K562 (cell line): Measurements from ENCODE around the gene KIF18B. TPM values are rescaled to one million over a fixed set of nuclear protein-coding genes. Genes with fewer than 3 reads are reported as not detected.

Experiments
- ATAC-seq: fragments of 200-7000 bp; cut with Tn5 transposase; 3 replicates; pipeline ENCODE4 v1.9.1; 2020; ENCODE audit warnings: moderate library complexity
- BruUV-seq: library from RNA; stranded (reverse); fragments of 400-500 nt; replicated peaks from 2 replicates; lab custom pipeline; 2021; lab: Mats Ljungman, UMichigan
- CTCF ChIA-PET: fragments of 300-600 bp; formaldehyde crosslinking; extraction: SDS; loops from one replicate; lab custom pipeline; 2021; ENCODE audit warnings: low intra/inter-chr PET ratio; lab: Yijun Ruan, JAX
- POLR2A ChIA-PET: fragments of 300-600, 350-650 bp; sonication (Branson Sonifier 250); formaldehyde crosslinking; extraction: SDS; loops from one replicate; lab custom pipeline; 2021; ENCODE audit warnings: antibody characterized with exemption, inconsistent platforms; lab: Yijun Ruan, JAX
- DNase-seq, 4 experiments: peaks; one replicate each; pipeline versions ENCODE4 v3.0.0 to v3.0.0-alpha.2; 2011 to 2018; ENCODE audit warnings: low spot score in 3 of 4, mixed read lengths in 3 of 4; ENCODE audit errors: extremely low read depth in 1 of 4
- FAIRE-seq: peaks from 2 replicates; lab custom pipeline; 2011; peaks lifted over from hg19 to GRCh38; lab: Jason Lieb, UNC
- H2AFZ ChIP-seq: 2 replicates; pipeline ENCODE4 v1.6.0; 2011; ENCODE audit warnings: low read depth, low read length, control low read depth, inconsistent platforms
- H3K27ac ChIP-seq: fragments of 200-600 bp; 3 replicates; pipeline ENCODE4 v1.8.0; 2011; ENCODE audit warnings: low read depth, mild to moderate bottlenecking, control low read depth, inconsistent platforms, low read length, moderate library complexity, mixed read lengths; ENCODE audit errors: extremely low read depth
- H3K27me3 ChIP-seq, 2 experiments: fragments of 300-600 bp in 1 of 2; 2 replicates in 1 of 2; 3 replicates in 1 of 2; pipeline versions ENCODE4 v1.6.0 to v1.8.0; 2011; ENCODE audit warnings: inconsistent platforms in 2 of 2, low read length in 2 of 2, mild to moderate bottlenecking in 1 of 2, mixed read lengths in 1 of 2, moderate library complexity in 1 of 2; ENCODE audit not compliant: control insufficient read depth in 2 of 2, insufficient read depth in 2 of 2
- H3K36me3 ChIP-seq: fragments of 300-600 bp; 3 replicates; pipeline ENCODE4 v1.8.0; 2011; ENCODE audit warnings: mild to moderate bottlenecking, low read length, inconsistent platforms; ENCODE audit not compliant: control insufficient read depth, insufficient read depth
- H3K4me1 ChIP-seq, 2 experiments: fragments of 200-600 bp in 1 of 2; replicated peaks in 1 of 2; 2 replicates in 1 of 2; 3 replicates in 1 of 2; pipeline versions ENCODE4 v1.5.1 to v1.8.0; 2011; ENCODE audit warnings: inconsistent platforms in 2 of 2, low read length in 2 of 2, mild to moderate bottlenecking in 1 of 2, mixed read lengths in 1 of 2, moderate library complexity in 1 of 2; ENCODE audit not compliant: control insufficient read depth in 2 of 2, insufficient read depth in 2 of 2
- H3K4me2 ChIP-seq: 2 replicates; pipeline ENCODE4 v1.6.1; 2011; ENCODE audit warnings: low read length, control low read depth, inconsistent platforms, mixed read lengths; ENCODE audit not compliant: insufficient read depth
- H3K4me3 ChIP-seq: fragments of 200-600 bp; sonication (generic), shearing (Covaris generic); 2 replicates; pipeline ENCODE4 v1.5.1; 2016; ENCODE audit warnings: control low read depth, inconsistent platforms
- H3K79me2 ChIP-seq: fragments of 200-600 bp; 3 replicates; pipeline ENCODE4 v1.8.0; 2011; ENCODE audit warnings: low read length, inconsistent platforms; ENCODE audit not compliant: control insufficient read depth, insufficient read depth
- H3K9ac ChIP-seq, 2 experiments: 2 replicates each; pipeline versions ENCODE4 v1.6.0 to v1.6.1; 2011; ENCODE audit warnings: low read depth in 2 of 2, low read length in 2 of 2, control low read depth in 1 of 2, inconsistent platforms in 1 of 2, mild to moderate bottlenecking in 1 of 2, mixed read lengths in 1 of 2; ENCODE audit not compliant: insufficient read depth in 1 of 2
- H3K9me1 ChIP-seq: one replicate; pipeline ENCODE4 v1.6.0; 2011; ENCODE audit warnings: inconsistent platforms, mild to moderate bottlenecking, low read length, moderate library complexity; ENCODE audit not compliant: control insufficient read depth, insufficient read depth
- H3K9me3 ChIP-seq: replicated peaks from 2 replicates; pipeline ENCODE4 v1.5.1; 2011; ENCODE audit warnings: low read depth, low read length, inconsistent platforms; ENCODE audit not compliant: control insufficient read depth, insufficient read depth
- H4K20me1 ChIP-seq: replicated peaks from 2 replicates; pipeline ENCODE4 v1.6.1; 2011; ENCODE audit warnings: low read length, inconsistent platforms, mixed read lengths; ENCODE audit not compliant: control insufficient read depth, insufficient read depth
- CC2D1A ChIP-seq: fragments of 450-650 bp; IDR thresholded peaks from 2 replicates; pipeline ENCODE4 v1.6.1; 2017; ENCODE audit warnings: mild to moderate bottlenecking
- EGR1 ChIP-seq: fragments of 450-650 bp; conservative IDR thresholded peaks from 2 replicates; pipeline ENCODE4 v1.6.1; 2017; ENCODE audit warnings: mild to moderate bottlenecking
- ELF1 ChIP-seq: fragments of 200-800 bp; sonication (Bioruptor generic); IDR thresholded peaks from 2 replicates; pipeline ENCODE4 v1.6.1; 2016; ENCODE audit warnings: missing genetic modification characterization, missing compliant biosample characterization
- KLF1 ChIP-seq: fragments of 450-650 bp; IDR thresholded peaks from 2 replicates; pipeline ENCODE4 v1.6.1; 2016; ENCODE audit warnings: missing genetic modification characterization, missing compliant biosample characterization
- KLF6 ChIP-seq: fragments of 250-450 bp; sonication (Bioruptor Pico); IDR thresholded peaks from 2 replicates; pipeline ENCODE4 v1.4.0; 2020; ENCODE audit warnings: mild to moderate bottlenecking, moderate library complexity, borderline replicate concordance
- NFIX ChIP-seq: fragments of 250-450 bp; sonication (Bioruptor Pico); IDR thresholded peaks from 2 replicates; pipeline ENCODE4 v1.4.0; 2020; ENCODE audit warnings: low read depth, mild to moderate bottlenecking, moderate library complexity
- OTX1 ChIP-seq: fragments of 450-650 bp; formaldehyde crosslinking; IDR thresholded peaks from 2 replicates; pipeline ENCODE4 v1.4.0; 2022; ENCODE audit warnings: mild to moderate bottlenecking
- SIN3B ChIP-seq: fragments of 450-650 bp; IDR thresholded peaks from 2 replicates; pipeline ENCODE4 v1.6.1; 2017; ENCODE audit warnings: low read depth, mild to moderate bottlenecking, moderate library complexity
- TAF1 ChIP-seq: IDR thresholded peaks from 2 replicates; pipeline ENCODE4 v1.6.1; 2011; ENCODE audit warnings: mild to moderate bottlenecking, low read length, moderate library complexity; ENCODE audit not compliant: insufficient read depth, control insufficient read depth, severe bottlenecking; ENCODE audit errors: extremely low read depth
- ZBTB2 ChIP-seq: fragments of 450-650 bp; IDR thresholded peaks from 2 replicates; pipeline ENCODE4 v1.6.1; 2016; ENCODE audit warnings: antibody characterized with exemption
- ZBTB9 ChIP-seq: fragments of 450-650 bp; formaldehyde crosslinking; IDR thresholded peaks from 2 replicates; pipeline ENCODE4 v1.4.0; 2020; ENCODE audit warnings: mild to moderate bottlenecking, moderate library complexity
- ZNF717 ChIP-seq: fragments of 250-450 bp; sonication (Bioruptor Pico); IDR thresholded peaks from 2 replicates; pipeline ENCODE4 v1.5.0; 2021
- WGBS: fragments of 100-300 bp; shearing (Covaris generic); methylation state at CpG from one replicate; pipeline ENCODE4 v1.1.6; 2016; ENCODE audit warnings: low coverage, mixed read lengths; ENCODE audit not compliant: insufficient coverage; ENCODE audit errors: missing lambda C conversion rate; 5-methylcytosine and 5-hydroxymethylcytosine counted together
- in situ Hi-C: fragments of 300-500 bp; cut with MboI; formaldehyde crosslinking; loops from 4 replicates; pipeline ENCODE4 v1.15.0; 2018; ENCODE audit warnings: inconsistent platforms, mixed read lengths
- intact Hi-C: fragments of 100-400 bp; cut with micrococcal nuclease; formaldehyde crosslinking; loops from 2 replicates; pipeline ENCODE4 v1.14.2; 2022
- polyA plus RNA-seq, 8 experiments: library from polyadenylated mRNA; depleted of rRNA in 4 of 8; stranded (reverse) in 5 of 8; unstranded in 3 of 8; fragments of >200 nt; fragmentation: Nextera tagmentation in 2 of 8; fragmentation: Illumina TruSeq in 1 of 8; extraction: Ambion mirVana in 2 of 8; extraction: Trizol in 1 of 8; gene quantifications; 2 replicates each; pipeline versions ENCODE4 v1.2.1 to v1.2.3, GENCODE V29; 2011 to 2014; ENCODE audit warnings: inconsistent platforms in 1 of 8, missing spikeins in 1 of 8
- total RNA-seq, 7 experiments: library from RNA; depleted of rRNA in 6 of 7; stranded (reverse); fragments of >200 nt in 6 of 7; fragmentation: Illumina TruSeq in 2 of 7; extraction: Trizol in 2 of 7; gene quantifications; 2 replicates each; pipeline versions ENCODE4 v1.2.1 to v1.2.3, GENCODE V29; 2011 to 2021; ENCODE audit warnings: low replicate concordance in 1 of 7

The KIF18B gene
- total and polyA plus RNA-seq, 9 of the 15 experiments (the other 6 are each of a cell fraction or from before 2014, with no cell fraction given): 2.0 to 42.8 (median 13.2) TPM

- Histone ChIP-seq H3K36me3 (no peaks in the 10 kb centered on the region), H3K27me3 (peaks cover 20 to 58% of the 10 kb centered on the region in 2 experiments; a peak in 4 of 5 replicates), H3K79me2 (no peaks in the 10 kb centered on the region), H3K9ac (no peak overlapping the region), H2AFZ (no peak overlapping the region), H3K27ac (no peak overlapping the region), H3K9me3 (no peaks in the 10 kb centered on the region), H3K9me1 (peaks cover 2% of the 10 kb centered on the region), H4K20me1 (no peaks in the 10 kb centered on the region; the same call in 1 of the 2 replicates), H3K4me1 (0 out of 5 replicates have a peak, but pooled peaks cover 0 to 3% of the 10 kb centered on the region in 2 experiments), H3K4me3 (no peak overlapping the region), H3K4me2 (no peak overlapping the region)
- no peak for FAIRE-seq
- TF ChIP-seq ZNF717 (CRISPR knock-in tag) (no peak), ELF1 (tag) (no peak), NFIX (CRISPR knock-in tag) (no peak), SIN3B (no peak), ZBTB9 (CRISPR knock-in tag) (no peak), KLF1 (no peak), EGR1 (no peak), OTX1 (CRISPR knock-in tag) (no peak), TAF1 (no peak), CC2D1A (no peak), ZBTB2 (no peak), KLF6 (no peak)
- whole genome bisulfite sequencing: 8% methylated on average over 10 of the region's 10 CpGs
- no peak for DNase-seq
- in situ Hi-C loops (no loop called here), intact Hi-C loops (no loop called here)
- ChIA-PET CTCF (no interaction called here), POLR2A (interaction anchor here (0.6 to 1.4 kb wide), 2 partner anchors 9 to 451 kb away, joined by 3 read pairs; no protein-coding TSS in a partner anchor)
- BruUV-seq: no TSS peak
- ATAC-seq: no peak
Measured at GRCh38 chr17:44996304-44996703, 48.7 kb upstream of the KIF18B start.
